ENCODE measurements around the gene SCN11A. TPM values are rescaled to one million over a fixed set of nuclear protein-coding genes. Genes with fewer than 3 reads are reported as not detected.

Gene SCN11A
- total RNA-seq, 1 experiment from 2014 or later: not detected

DNA sequence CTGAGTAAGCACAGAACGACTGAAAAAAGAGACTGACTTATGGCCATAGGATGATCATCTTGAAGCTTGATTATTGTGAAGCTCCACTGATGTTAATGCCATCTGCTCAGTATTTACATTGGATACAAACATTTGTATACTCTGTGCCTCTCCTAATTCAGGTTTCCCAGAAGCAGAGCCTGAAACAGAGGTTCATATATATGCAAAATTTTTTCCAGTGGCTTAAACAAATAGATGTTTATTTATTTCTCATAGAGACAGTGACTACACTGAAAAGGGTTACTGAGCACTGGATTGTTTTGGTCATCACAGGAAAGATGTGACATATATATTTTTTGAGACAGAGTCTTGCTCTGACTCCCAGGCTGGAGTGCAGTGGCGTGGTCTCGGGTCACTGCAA is 36.3 kb downstream of the SCN11A start:
- in situ Hi-C loops (cut with HindIII; ENCODE audit: low sequenced_read_pairs): no loop called here
- no peak for DNase-seq (ENCODE audit: low spot score)

DNA sequence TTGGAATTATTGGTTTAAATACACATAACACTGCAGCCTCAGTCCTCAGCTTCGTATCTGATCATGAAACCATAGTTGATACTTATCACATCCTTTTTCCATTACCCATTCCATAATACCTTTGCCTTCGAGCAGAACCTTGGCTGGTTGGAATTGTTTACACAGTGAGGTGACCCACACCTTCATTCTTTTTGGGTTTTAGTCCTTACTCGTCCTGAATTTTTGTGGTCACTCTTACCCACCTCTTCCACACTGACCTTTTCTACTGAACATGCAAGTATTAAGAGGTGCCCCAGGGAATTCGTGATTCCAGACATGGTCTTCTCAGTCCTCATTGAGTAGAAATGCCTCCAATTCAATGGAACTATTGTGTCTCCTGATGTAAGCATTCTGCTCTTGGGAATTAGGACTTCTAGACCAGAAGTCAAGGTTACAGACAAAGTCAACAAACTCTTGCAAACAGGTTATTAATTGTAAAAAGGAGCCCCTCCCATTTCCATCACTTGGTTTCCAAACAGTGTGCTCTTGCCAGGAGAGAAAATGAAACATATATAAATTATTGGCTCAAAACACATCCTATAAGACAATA is 37.7 kb downstream of the SCN11A start:
- in situ Hi-C loops (cut with HindIII; ENCODE audit: low sequenced_read_pairs): no loop called here
- no peak for DNase-seq (ENCODE audit: low spot score)

DNA sequence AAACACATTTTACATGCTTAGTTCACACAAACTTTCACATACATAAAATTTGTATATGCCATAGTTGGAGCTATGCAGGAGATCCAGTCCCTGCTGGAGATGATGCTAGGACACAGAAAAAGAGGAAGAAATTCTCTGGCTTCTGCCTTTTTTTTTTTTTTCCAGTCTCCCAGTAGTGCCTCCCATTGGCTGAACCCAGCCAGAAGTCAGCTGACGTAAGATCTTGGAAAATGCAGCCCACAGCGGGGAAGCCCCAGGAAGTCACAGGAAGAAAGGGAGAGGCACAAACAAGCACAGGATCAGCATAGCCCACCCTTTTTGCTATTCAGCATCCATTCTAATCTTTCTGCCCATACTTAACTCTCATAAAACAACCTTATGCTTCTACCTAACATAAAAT is 38.5 kb downstream of the SCN11A start:
- in situ Hi-C loops (cut with HindIII; ENCODE audit: low sequenced_read_pairs): no loop called here
- DNase-seq (ENCODE audit: low spot score): no peak

DNA sequence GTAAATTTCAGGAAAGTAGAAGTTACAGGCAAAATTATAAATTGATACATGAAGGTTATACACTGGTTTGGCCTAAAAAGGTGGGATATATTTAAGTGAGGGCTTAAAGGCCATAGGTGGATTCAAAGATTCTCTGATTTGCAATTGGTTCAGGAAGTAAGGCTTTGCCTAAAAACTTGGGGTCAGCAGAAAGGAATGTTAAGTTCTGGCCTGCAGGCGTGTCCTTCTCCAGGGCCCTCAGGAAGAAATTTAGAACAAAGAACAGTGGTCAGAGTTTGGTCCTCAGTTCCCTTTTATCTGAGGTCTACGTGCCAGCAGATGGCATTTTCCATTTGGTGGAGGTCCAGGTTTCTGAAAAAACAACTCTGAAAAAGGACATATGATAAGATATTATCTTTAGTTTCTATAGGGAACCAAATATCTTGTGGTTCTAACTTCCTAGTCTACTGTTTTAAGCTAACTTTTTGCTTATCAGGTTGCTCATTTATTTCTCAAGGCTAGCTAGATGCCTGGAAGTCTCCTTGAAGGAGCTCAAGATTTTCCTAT is 40.5 kb downstream of the SCN11A start:
- DNase-seq (ENCODE audit: low spot score): no peak
- in situ Hi-C loops (cut with HindIII; ENCODE audit: low sequenced_read_pairs): no loop called here

DNA sequence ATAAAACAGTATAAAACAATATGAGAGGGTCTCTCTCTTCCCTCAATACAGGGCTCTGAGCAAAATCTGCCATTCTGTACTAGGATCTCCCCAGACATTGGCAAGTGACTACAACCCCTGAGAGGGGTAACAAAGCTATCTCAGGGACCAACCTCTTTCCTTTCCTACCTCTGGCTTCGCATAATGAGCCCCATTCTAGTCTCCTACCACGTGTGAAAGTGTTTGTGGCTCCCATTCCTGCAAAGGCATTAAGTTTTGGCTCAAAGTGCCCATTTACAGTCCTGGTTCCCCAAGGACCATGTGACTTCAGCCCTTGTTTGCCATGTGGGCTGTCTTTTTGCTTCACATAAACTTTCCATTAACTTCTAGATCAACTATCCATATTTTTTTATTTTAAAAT is 46.4 kb downstream of the SCN11A start:
- no peak for DNase-seq (ENCODE audit: low spot score)
- in situ Hi-C loops (cut with HindIII; ENCODE audit: low sequenced_read_pairs): no loop called here

Other genes with a start within 250 kb of the SCN11A start
- gene SCN10A, start 235.7 kb downstream of the SCN11A start, total RNA-seq (2014; rRNA removed; shearing (Covaris generic)): not detected in 2 replicates
- 21.2 and 27.1 TPM in 2 replicates for gene WDR48, start 72 bp upstream of the SCN11A start, total RNA-seq (2014; rRNA removed; shearing (Covaris generic))
- gene GORASP1, start 55.7 kb upstream of the SCN11A start, total RNA-seq (2014; rRNA removed; shearing (Covaris generic)): 28.2 and 37.3 TPM in 2 replicates
- gene TTC21A, start 55.7 kb upstream of the SCN11A start, total RNA-seq (2014; rRNA removed; shearing (Covaris generic)): 1.2 and 4.8 TPM in 2 replicates
- 21.5 and 29.1 TPM in 2 replicates for gene CSRNP1, start 101.6 kb upstream of the SCN11A start, total RNA-seq (2014; rRNA removed; shearing (Covaris generic))
- not detected in 2 replicates for gene XIRP1, start 140.7 kb upstream of the SCN11A start, total RNA-seq (2014; rRNA removed; shearing (Covaris generic))
- not detected in 2 replicates for gene CX3CR1, start 228.1 kb upstream of the SCN11A start, total RNA-seq (2014; rRNA removed; shearing (Covaris generic))